HG02588 (cell line): Measurements from ENCODE around the gene CUL1.

Source experiments
- ATAC-seq: cut with Tn5 transposase; IDR thresholded peaks from one replicate; pipeline ENCODE4 v1.9.1; 2021; ENCODE audit warnings: mild to moderate bottlenecking, moderate library complexity; ENCODE audit not compliant: unreplicated experiment

CUL1 gene

DNA sequence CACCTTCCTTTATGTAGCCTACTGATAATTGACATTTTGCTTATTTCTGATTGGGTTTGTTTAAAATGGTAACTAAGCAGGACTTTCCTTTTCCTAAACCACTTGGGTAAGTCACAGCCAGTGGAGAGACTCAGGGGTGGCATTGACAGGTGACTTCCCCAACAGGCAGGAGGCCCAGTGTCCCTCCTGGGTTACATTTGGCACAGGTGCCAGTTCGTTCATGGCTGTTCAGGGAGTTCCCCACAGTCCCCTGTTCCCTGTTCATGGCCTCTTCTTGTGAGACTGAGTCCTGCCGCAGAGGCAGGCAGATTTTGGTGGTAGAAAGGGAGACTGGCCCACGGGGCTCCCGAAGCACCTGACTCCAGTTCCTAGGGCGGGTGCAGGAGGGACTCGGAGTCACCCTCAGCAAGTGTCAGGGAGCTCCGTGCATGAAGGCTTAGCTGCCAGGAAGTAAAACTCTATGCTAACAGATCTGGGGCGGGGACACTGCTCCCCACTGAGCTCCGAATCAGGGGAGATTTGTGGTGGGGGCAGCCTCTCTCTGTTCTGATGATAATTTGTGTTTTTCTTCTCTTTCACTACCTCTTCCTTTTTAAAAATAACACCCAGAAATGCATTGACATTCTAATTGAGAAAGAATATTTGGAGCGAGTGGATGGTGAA, 101.3 kb downstream of the CUL1 start:
- ATAC-seq, result no peak

DNA sequence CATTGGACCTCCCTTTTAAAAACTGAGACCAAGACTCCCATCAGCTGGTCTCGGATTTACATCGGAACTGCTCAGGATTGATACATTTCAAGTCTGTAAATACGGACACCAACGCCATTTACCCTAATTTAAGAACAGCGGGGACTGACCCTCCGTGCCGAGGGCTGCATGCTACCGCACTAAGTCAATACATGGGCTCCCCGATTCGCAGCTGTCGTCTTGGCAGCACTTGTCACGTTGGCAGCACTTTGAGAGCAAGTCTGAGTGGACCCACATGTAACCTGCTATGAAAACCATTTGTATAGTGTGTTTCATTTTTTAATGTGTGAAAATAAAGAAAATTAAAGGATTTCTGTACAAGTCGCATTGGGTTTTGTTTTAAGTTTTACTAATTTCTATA, 102.0 kb downstream of the CUL1 start:
- no peak for ATAC-seq

DNA sequence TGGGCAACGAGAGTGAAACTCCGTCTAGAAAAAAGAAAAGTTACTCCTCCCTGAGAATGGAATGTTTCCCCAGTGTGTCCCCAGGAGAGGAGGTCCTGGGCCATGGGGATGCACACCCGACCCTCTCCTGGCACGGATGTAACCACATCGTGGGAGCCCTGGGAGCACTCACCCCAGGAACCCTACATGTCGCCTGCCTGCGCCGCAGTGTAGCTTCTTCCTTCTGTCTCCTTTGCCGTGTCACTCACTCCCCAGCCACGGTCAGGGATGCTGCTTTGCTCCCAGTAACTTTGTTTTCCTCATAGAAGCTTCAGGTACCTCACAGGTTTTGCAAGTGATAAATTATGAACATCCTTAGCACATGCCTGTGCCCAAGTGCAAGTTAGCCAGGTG, 103.4 kb downstream of the CUL1 start:
- ATAC-seq, result no peak

DNA sequence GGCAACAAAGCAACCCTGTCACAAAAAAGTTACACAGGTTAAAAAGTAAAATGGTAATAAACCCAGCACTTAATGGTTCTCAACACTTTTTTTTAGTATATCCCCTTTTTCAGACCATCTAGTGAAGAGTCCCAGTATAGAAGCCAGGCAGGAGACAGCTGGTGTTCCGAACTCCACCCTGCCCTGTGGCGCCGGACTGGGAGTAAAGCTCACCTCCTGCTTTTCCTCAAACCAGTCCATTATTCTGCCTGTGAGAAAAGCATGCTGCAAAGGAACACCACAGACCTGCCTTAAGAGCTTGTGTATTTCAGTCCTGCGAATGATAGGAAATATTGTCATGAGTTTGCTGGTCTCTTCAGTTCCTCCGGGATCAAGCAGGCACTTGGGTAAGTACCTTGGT, 104.4 kb downstream of the CUL1 start:
- ATAC-seq, result no peak

DNA sequence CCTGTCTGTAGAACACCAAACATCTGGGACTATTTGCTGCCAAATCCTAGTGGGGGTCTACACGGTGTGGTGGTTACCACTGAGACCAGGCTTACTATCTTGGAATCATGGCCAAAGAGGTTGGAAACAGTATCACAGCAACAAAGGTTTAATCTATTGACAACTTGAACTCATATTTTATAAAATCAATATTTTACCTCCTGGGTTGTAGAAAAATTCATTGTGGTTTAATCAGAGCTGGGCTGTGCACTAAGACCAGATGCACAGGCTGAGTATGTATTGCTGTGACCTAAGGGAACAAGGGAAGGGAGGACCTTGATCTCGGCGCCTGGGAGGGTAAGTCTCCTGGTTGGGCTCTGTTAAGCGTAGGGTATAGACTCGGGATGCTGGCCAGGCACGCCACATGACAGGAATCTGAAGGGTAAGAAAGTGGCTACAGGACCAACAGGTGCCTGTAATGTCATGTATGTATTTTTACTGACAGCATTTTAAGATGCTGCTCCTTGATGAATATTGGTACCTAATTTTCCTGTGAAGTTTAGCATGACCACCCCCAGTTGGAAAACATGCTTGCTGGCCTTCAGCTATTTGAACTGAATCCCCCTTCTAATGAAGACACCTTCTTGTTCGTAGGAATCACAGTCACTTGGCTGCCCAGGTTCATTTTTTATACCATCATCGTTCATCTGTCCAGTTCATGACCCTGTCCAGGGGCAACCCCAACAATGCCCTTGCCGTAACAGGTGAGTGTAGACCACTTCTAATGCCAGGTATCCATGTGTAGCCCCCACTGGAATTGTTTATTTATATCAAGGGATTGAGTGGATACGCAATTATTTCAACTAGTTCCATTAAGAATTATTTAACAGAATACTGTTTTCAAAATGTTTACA, 105.9 kb downstream of the CUL1 start:
- no peak for ATAC-seq

DNA sequence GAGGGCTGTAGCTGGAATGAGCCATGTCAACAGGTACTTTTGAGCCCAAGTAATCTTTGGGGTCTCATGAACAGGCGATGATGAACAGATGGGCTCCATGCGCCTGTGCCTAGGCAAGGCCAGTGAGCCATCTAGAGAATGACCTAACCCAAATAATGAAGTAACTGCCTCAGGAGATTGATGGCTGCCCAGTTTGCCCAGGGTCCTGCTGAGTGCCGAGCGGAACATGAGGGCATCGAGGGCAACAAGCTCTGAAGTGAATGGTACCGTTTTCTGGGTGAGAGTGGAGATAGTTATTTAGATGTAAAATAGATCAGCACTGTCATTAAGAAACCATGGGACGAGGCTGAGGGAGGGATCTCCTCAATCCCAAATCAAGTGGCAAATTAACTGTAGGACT, 107.5 kb downstream of the CUL1 start:
- no peak for ATAC-seq

DNA sequence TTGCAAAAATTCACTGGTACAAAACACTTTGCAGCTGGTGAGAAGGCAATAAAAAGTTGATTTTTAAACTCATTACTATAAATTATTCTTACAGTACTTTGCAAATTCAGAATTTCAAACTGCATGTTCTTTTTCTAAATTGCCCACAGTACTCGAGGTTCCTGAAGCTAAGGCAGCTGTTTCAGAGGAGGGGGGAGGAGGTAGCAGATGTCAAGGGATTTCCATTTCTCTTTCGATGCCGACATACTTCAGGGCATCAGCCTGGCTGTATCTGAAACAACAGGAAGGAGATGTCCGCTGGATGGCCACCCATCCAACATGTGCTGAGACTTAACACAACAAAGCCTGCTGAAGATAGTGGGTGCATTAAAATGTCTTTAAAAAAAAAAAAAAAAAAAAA, 108.7 kb downstream of the CUL1 start:
- no peak for ATAC-seq

DNA sequence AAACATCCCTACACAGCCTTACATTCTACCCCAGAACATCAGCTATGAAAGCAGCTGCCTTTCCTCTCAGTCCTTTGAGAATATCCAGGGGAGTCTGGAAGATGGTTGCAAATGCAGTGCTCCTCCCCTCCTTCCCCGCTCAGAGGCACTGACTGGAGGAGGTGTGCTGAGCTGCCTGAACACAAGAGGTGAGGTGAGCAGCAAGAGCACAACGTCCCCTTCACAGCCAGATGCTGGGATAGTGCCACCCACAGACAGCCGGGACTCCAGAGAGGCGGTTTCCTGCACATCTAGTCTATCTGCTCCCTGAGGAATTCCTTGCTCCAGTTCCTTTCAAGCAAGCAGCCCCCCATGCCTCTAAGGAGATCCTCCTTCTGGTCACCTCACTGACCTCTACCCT, 111.2 kb downstream of the CUL1 start:
- ATAC-seq, result no peak

DNA sequence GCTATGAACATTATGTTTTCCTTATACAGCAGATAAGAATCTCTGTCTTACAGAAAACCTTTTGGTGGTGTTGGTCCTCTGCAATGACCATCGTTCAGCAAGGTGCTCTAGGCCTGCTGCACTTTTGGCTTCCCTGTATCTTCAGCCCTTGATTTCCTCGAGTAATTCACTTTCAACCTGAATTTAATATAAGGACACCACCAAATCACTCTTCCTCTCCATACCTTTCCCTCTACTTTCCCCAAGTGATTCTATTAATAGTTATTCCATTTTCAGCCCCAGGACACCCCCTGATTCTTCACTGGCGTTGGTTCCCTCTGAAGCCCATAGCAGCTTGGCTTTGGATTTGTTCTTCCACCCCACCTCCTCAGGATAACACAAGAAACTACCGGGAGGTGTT, 113.2 kb downstream of the CUL1 start:
- no peak for ATAC-seq

DNA sequence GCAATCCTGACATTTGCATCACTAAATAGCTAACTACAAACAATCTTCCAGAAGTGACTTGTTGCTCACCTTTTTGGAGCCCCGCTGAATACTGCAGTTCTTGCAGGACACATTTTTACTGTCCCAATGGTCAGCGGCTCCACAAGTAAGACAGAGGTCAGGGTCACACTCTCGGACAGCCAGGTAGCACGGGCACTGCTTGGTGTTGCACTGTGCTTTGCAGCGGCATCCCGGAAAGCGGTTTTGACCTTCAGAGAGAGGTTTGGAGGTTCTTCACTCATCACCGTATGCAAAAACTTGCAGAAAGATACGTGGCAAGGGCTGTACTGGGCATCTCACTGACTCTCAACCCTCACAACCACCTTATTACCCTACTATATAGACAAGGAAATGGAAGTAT, 115.2 kb downstream of the CUL1 start:
- ATAC-seq, result no peak

DNA sequence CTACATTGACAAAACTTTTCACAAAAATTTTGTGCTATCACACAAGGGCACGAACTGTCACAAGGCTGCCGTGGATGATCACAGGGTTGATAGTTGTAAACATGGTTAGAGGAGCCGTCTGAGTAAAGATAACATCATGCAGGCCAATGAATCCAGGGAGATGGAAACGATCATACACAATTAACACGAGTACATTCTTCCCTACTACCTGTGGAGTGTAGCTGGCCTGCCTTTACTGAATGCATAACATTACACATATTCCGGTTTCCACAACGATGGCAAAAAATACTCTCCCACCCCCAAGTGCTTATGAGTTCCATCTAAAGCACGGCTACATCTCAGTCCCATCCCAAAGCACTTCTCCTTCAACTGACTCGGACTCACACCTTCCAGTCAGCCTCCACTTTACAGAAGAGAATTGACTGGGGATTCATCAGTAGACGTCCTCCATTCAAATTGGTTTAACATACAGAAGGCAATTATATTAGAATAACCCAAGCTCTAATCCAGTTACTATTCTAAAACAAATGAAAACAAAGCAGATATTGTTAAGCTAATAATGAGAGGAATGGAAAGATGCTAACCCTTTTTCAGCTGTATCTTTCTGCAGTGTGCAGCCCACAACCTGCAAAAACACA, 116.3 kb downstream of the CUL1 start:
- ATAC-seq, result no peak

DNA sequence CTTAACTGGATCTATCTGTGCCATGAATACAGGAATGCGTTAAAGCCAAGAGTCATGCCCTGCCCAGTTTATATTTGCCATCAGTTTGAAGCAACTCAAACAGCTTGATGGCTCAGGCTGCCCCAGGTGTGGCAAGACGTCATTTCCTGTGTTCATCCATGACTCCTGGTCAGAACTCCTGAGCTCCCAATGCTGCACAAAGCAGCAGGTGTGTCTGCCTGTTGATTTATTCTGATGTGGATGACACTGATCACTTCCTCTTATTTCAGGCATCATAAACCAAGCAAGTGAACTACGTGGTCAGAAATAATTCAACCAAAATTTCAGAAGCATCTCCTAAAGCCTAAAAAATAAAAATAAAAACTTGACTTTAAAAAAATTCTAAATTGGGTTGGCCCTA, 116.9 kb downstream of the CUL1 start:
- no peak for ATAC-seq

DNA sequence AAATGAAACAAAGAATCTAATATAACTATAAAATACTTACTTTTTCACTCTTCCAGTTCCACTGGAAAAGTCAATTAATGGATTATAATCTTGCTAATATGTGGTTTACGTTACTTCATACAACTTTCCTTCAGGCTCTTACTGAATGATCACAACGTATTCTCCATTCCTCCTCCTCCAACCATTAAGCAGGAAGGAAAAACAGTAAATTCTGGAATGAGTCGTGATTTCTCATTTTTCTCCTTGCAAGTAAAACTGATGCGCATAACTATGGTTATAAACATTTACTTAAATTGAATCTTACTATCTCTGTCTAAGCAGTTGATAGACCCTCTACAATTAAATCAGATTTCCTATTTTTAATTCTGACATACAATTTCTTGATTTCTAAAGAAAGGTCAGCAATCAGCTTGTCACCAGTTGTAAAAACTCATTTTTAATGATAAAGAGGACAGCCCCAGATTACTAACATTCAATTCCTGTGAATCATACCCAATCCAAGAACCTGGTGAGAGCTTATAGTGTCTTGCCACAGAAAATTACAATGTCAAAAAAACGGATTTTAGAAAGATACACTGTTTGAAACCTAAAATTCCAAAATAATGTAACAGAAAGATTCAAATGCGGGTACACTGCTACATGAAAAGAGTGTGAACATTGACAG, 121.1 kb downstream of the CUL1 start:
- ATAC-seq, result no peak

DNA sequence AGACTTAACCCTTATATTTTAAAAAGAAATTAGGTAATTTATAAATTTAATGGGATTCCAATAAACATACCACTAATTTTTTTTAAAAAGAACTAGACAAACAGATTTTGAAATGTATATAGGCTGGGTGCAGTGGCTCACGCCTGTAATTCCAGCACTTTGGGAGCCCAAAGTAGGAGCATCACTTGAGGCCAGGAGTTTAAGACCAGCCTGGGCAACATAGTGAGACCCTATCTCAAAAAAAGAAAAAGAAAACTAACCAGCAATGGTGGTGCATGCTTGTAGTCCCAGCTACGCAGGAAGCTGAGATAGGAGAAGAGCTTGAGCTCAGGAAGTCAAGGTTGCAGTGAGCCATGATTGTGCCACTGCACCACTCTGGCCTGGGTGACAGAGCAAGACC, 122.7 kb downstream of the CUL1 start:
- no peak for ATAC-seq

DNA sequence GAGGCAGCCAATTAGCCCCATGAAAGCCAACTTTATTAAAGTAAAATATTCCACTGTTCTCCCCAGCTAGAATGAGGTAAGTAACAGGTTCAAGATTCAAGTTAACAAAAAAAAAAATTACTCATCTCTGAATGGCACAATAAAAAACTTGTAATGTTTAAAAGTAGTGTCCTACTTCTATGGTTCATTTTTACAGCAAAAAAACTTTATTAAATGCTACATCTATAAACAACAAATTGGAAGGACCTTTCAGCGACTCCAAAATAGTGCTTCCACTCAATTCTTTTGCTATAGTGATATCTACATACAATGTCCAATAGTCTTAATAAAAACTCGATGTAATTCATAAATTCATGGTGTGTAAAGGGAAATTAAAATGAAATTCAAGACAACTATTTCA, 126.2 kb downstream of the CUL1 start:
- no peak for ATAC-seq

DNA sequence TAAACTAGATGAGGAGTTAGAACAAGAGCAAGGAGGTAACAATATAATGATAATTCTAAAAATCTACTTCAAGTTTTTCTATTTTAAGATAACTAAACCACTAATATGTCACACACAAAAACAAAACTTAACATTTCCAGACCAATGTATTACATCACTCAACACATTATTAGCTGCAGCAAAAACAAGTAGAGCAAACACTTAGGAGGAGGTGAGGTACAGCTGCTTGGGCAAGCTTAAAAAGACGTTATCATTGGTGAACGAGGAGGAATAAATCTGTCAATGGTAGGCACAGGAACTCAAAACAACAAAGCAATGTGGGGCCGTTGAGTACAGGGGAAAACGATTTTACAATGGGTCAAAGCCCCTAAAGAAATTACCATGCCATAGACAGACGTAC, 126.6 kb downstream of the CUL1 start:
- ATAC-seq, result no peak

DNA sequence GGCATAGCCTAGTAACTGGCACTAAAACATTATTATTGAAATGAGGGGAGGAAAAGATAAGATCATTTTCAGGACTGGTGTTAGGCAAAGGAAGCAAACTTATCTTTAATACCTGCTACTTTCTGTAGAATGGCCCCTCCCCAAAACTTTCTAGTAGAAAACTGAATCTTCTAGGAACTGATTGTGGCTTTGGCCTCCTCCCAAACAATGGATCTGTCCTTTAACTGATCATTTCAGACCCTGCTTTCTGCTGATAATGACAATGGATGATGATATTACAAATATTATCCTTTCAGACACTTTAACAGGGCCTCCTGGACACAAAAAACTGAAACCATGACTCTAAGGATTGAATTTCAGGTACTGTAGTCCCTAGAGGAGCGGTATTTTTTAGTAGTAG, 130.3 kb downstream of the CUL1 start:
- ATAC-seq, result no peak

DNA sequence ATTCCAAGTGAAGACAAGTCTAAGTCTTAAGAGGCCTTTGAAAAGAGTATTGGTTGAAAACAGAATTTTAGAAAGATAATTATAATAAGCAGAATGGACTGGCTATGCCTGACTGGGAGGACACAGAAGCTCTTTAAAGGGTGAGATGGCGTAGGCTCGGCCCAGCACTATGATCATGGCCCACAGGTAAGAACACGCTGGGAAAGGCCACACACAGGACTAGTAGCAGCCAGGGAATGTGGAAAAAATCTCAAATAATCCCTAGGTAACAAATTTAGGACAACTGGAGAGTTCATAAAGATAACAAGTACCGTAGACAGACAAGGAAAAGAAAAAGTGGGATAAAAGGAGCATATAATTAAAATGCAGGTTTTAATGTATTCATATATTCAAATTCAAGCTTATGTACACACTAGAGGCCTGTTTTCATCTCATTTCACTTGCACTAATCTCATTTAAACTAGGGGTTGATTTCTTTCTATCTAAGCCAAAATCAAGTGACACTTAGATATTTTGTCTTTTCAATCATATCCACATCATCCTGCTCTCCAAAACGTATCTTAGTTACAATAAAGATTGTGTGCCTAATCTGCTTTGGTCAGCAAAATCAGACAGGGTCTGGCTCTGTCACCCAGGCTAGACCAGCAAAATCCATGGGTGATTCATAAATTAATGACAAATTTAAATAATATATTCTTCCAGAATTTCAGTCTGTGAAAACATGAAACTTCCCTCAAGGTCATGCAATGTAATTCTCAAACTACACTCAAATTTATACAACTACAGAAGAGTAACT, 132.4 kb downstream of the CUL1 start:
- no peak for ATAC-seq

DNA sequence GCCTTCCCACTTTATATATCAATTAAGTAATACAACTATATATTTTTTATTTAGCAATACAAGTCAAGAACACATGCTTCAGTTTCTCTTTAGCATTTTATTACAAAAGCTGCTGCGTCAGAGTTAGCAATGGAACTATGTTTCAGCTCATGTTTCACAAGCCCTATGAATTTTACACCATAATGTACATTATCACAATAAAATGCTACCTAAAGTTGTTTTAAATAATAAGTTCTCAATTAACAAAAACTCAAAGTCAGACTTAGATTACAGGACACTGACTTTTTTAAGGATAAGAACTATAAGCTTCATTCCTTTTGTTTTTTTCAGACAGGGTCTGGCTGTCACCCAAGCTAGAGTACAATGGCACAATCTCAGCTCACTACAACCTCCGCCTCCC, 133.1 kb downstream of the CUL1 start:
- ATAC-seq, result no peak

DNA sequence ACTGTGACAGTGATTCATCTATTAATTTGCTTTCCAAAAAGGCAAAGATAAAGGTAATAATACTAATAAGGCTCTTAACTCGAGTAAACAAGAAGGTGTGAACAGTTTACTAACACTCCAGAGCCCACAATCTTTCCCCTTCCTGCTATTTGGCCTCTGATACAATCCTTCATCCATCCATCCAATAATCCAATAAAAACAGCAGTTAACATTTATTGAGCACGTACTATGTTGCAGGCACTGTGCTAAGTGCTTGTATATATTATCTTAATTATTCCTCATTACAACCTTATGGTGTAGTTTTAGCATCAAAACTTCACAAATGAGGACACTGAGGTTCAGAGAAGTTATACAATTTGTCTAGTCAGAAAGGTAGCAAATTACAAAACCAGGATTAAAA, 135.9 kb downstream of the CUL1 start:
- no peak for ATAC-seq

DNA sequence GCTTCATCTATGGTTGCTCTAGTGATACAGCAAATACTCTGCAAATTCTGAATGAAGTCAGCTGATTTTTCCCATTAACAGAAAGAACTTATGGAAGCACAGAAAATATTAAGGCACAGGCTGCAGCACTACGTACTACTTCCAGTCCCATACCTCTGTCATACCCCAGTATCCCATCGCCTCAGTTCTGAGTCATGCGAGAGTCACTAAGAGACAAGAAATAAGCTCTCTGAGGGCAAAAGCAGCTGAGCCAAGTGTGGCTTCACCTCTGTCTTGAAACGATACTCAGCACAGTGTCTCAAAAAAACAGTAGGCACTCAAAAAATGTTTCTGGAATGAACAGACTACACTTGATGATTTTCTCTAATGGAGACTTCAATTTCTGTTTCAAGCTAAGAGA, 137.2 kb downstream of the CUL1 start:
- no peak for ATAC-seq
